CD8-positive, alpha-beta memory T cell (primary cell): ENCODE results near the gene ZNF385B. TPM values are rescaled to one million over a fixed set of nuclear protein-coding genes. Genes with fewer than 3 reads are reported as not detected.

Experiments
- CTCF ChIA-PET: fragments of 350-600 bp; sonication (Branson Sonifier 250); formaldehyde crosslinking; loops from one replicate; lab custom pipeline; 2021; ENCODE audit warnings: antibody characterized with exemption; lab: Charles Lee
- POLR2A ChIA-PET: fragments of 350-600 bp; sonication (Branson Sonifier 250); formaldehyde crosslinking; loops from one replicate; lab custom pipeline; 2021; ENCODE audit warnings: antibody characterized with exemption; lab: Charles Lee
- DNase-seq, 5 donors: peaks; one replicate each; pipeline versions ENCODE4 v3.0.0 to v3.0.0-alpha.2; 2020 to 2022; ENCODE audit warnings: mixed read lengths in 1 of 5
- H3K27ac ChIP-seq: one replicate; pipeline ENCODE4 v1.7.0; 2013; ENCODE audit warnings: low read depth, mild to moderate bottlenecking, low read length, moderate library complexity
- H3K27me3 ChIP-seq: 2 replicates; pipeline ENCODE4 v1.7.0; 2013; ENCODE audit warnings: low read length, mild to moderate bottlenecking; ENCODE audit not compliant: insufficient read depth, poor library complexity, severe bottlenecking
- H3K36me3 ChIP-seq: 2 replicates; pipeline ENCODE4 v1.7.0; 2013; ENCODE audit warnings: mild to moderate bottlenecking, low read length, moderate library complexity; ENCODE audit not compliant: insufficient read depth
- H3K4me1 ChIP-seq: 2 replicates; pipeline ENCODE4 v1.7.0; 2013; ENCODE audit warnings: mild to moderate bottlenecking, low read length, moderate library complexity; ENCODE audit not compliant: insufficient read depth
- H3K4me3 ChIP-seq: 2 replicates; pipeline ENCODE4 v1.7.0; 2013; ENCODE audit warnings: mild to moderate bottlenecking, low read length
- H3K9me3 ChIP-seq: 2 replicates; pipeline ENCODE4 v1.7.0; 2013; ENCODE audit warnings: mild to moderate bottlenecking, low read length
- H3K27ac Mint-ChIP-seq, 8 donors: one replicate each; pipeline ENCODE4 v1.8.0; 2020 to 2021; ENCODE audit warnings: mixed read lengths in 8 of 8, mild to moderate bottlenecking in 6 of 8, inconsistent platforms in 3 of 8, moderate library complexity in 3 of 8
- H3K27me3 Mint-ChIP-seq, 2 donors: one replicate each; pipeline ENCODE4 v1.8.0; 2020 to 2021; ENCODE audit warnings: mixed read lengths in 2 of 2, mild to moderate bottlenecking in 1 of 2, moderate library complexity in 1 of 2
- H3K36me3 Mint-ChIP-seq, 3 donors: one replicate each; pipeline ENCODE4 v1.8.0; 2020 to 2021; ENCODE audit warnings: mixed read lengths in 3 of 3, inconsistent platforms in 1 of 3, mild to moderate bottlenecking in 1 of 3
- H3K4me1 Mint-ChIP-seq, 3 donors: one replicate each; pipeline ENCODE4 v1.8.0; 2020 to 2021; ENCODE audit warnings: mixed read lengths in 3 of 3, inconsistent platforms in 1 of 3, mild to moderate bottlenecking in 1 of 3
- H3K4me3 Mint-ChIP-seq, 7 donors: one replicate each; pipeline ENCODE4 v1.8.0; 2020 to 2021; ENCODE audit warnings: mixed read lengths in 7 of 7, mild to moderate bottlenecking in 6 of 7, moderate library complexity in 4 of 7, inconsistent platforms in 2 of 7
- H3K9me3 Mint-ChIP-seq, 5 donors: one replicate each; pipeline ENCODE4 v1.8.0; 2020 to 2022; ENCODE audit warnings: mixed read lengths in 5 of 5, mild to moderate bottlenecking in 3 of 5, moderate library complexity in 2 of 5, inconsistent platforms in 1 of 5
- polyA plus RNA-seq: library from polyadenylated mRNA; unstranded; fragments of 300-500 nt; fragmentation: Illumina TruSeq; gene quantifications from one replicate; pipeline ENCODE4 v1.2.3, GENCODE V29; 2021
- total RNA-seq, 2 experiments: library from RNA; stranded (reverse); gene quantifications; one replicate each; pipeline ENCODE4 v1.2.3, GENCODE V29; 2021

ZNF385B gene
- total and polyA plus RNA-seq, 3 experiments from 2014 or later: not detected

- Histone ChIP-seq H3K36me3 (no peaks in the 10 kb centered on the region), H3K4me1 (no peaks in the 10 kb centered on the region), H3K4me3 (no peak overlapping the region), H3K27ac (no peak overlapping the region), H3K27me3 (no peaks in the 10 kb centered on the region), H3K9me3 (no peaks in the 10 kb centered on the region)
- Mint-ChIP-seq H3K27ac (no peak overlapping the region), H3K9me3 (peaks cover 0 to 6% (median 0%) of the 10 kb centered on the region in 5 donors), H3K4me1 (no peaks in the 10 kb centered on the region), H3K4me3 (no peak overlapping the region), H3K36me3 (no peaks in the 10 kb centered on the region), H3K27me3 (peaks cover 0 to 11% of the 10 kb centered on the region in 2 donors)
- ChIA-PET POLR2A (no interaction called here), CTCF (no interaction called here)
- no peak for DNase-seq
These were observed 431.8 kb downstream of the ZNF385B start for GRCh38 chr2:179429597-179429996.

- Histone ChIP-seq H3K4me3 (no peak overlapping the region), H3K36me3 (no peaks in the 10 kb centered on the region), H3K27ac (no peak overlapping the region), H3K4me1 (no peaks in the 10 kb centered on the region), H3K27me3 (no peaks in the 10 kb centered on the region), H3K9me3 (no peaks in the 10 kb centered on the region)
- Mint-ChIP-seq H3K9me3 (peaks cover 0 to 5% (median 0%) of the 10 kb centered on the region in 5 donors), H3K4me3 (no peak overlapping the region), H3K4me1 (no peaks in the 10 kb centered on the region), H3K27me3 (peaks cover 0 to 12% of the 10 kb centered on the region in 2 donors), H3K36me3 (no peaks in the 10 kb centered on the region), H3K27ac (no peak overlapping the region)
- CTCF ChIA-PET: no interaction called here
- DNase-seq: no peak
- POLR2A ChIA-PET: no interaction called here
These were observed 432.3 kb downstream of the ZNF385B start for GRCh38 chr2:179429060-179429471.

DNA sequence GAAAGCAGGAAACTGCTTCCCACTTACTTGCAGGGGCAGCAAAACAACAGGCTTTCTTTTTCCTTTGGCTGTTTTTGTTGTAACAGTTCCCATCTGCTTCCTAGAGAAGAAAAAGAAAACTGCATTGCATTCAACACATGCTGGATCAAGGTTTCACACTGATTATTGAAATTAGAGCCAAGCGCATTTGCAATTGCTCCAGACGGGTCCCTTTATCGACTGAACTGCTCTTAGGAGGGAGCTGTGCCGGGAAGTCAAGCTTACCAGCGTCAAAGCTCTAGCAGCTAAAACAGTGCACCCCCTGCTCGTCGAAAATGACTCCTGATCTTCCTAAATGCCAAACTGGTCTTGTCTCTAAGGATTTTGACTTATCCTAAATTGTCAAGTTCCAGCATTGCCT is 432.8 kb downstream of the ZNF385B start:
- DNase-seq: no peak
- Histone ChIP-seq H3K4me1 (no peaks in the 10 kb centered on the region), H3K27ac (no peak overlapping the region), H3K36me3 (no peaks in the 10 kb centered on the region), H3K9me3 (no peaks in the 10 kb centered on the region), H3K4me3 (no peak overlapping the region), H3K27me3 (no peaks in the 10 kb centered on the region)
- ChIA-PET CTCF (no interaction called here), POLR2A (no interaction called here)
- no peak overlapping the region for H3K27ac Mint-ChIP-seq
- H3K9me3 Mint-ChIP-seq: peaks cover 0 to 5% (median 0%) of the 10 kb centered on the region in 5 donors
- H3K4me3 Mint-ChIP-seq: no peak overlapping the region
- H3K4me1 Mint-ChIP-seq: no peaks in the 10 kb centered on the region
- H3K36me3 Mint-ChIP-seq: no peaks in the 10 kb centered on the region
- H3K27me3 Mint-ChIP-seq: peaks cover 0 to 16% of the 10 kb centered on the region in 2 donors

DNA sequence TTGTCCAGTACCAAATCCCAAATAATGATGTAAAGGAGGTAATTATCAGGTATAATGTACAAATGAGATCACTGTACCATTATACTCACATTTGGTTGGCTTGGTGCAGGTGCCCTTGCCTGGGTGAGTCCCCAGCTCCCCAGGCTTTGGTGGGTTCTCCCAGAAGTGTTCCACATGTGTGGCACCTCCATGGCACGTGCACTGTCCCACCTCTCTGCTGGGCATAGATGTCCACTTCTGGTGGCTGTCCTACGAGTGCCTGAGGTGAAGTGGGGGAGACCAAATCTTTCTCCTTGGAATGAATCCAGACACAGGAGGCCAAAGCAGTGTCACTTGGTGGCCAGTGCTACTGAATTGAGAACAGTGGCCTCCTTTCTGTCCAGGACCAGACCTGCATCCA is 434.3 kb downstream of the ZNF385B start:
- Histone ChIP-seq H3K9me3 (no peaks in the 10 kb centered on the region), H3K36me3 (no peaks in the 10 kb centered on the region), H3K27ac (no peak overlapping the region), H3K4me1 (no peaks in the 10 kb centered on the region), H3K27me3 (no peaks in the 10 kb centered on the region), H3K4me3 (no peak overlapping the region)
- Mint-ChIP-seq H3K9me3 (peaks cover 0 to 5% (median 0%) of the 10 kb centered on the region in 5 donors), H3K4me1 (no peaks in the 10 kb centered on the region), H3K27me3 (peaks cover 0 to 18% of the 10 kb centered on the region in 2 donors), H3K36me3 (no peaks in the 10 kb centered on the region), H3K4me3 (no peak overlapping the region), H3K27ac (no peak overlapping the region)
- POLR2A ChIA-PET: no interaction called here
- DNase-seq: no peak
- CTCF ChIA-PET: no interaction called here

GRCh38 chr2:179424571-179424970 is 436.8 kb downstream of the ZNF385B start:
- Histone ChIP-seq H3K9me3 (no peaks in the 10 kb centered on the region), H3K36me3 (no peaks in the 10 kb centered on the region), H3K27ac (no peak overlapping the region), H3K4me3 (no peak overlapping the region), H3K4me1 (no peaks in the 10 kb centered on the region), H3K27me3 (no peaks in the 10 kb centered on the region)
- H3K36me3 Mint-ChIP-seq: no peaks in the 10 kb centered on the region
- ChIA-PET POLR2A (no interaction called here), CTCF (no interaction called here)
- H3K9me3 Mint-ChIP-seq: peaks cover 0 to 5% (median 0%) of the 10 kb centered on the region in 5 donors
- H3K4me3 Mint-ChIP-seq: no peak overlapping the region
- H3K4me1 Mint-ChIP-seq: no peaks in the 10 kb centered on the region
- H3K27me3 Mint-ChIP-seq: peaks cover 0 to 18% of the 10 kb centered on the region in 2 donors
- DNase-seq: no peak
- no peak overlapping the region for H3K27ac Mint-ChIP-seq

- Histone ChIP-seq H3K27me3 (no peaks in the 10 kb centered on the region), H3K4me1 (no peaks in the 10 kb centered on the region), H3K9me3 (no peaks in the 10 kb centered on the region), H3K4me3 (no peak overlapping the region), H3K36me3 (no peaks in the 10 kb centered on the region), H3K27ac (no peak overlapping the region)
- DNase-seq: no peak
- CTCF ChIA-PET: no interaction called here
- Mint-ChIP-seq H3K9me3 (peaks cover 0 to 5% (median 0%) of the 10 kb centered on the region in 5 donors), H3K4me3 (no peak overlapping the region), H3K36me3 (no peaks in the 10 kb centered on the region), H3K27ac (no peak overlapping the region), H3K27me3 (peaks cover 0 to 11% of the 10 kb centered on the region in 2 donors), H3K4me1 (no peaks in the 10 kb centered on the region)
- POLR2A ChIA-PET: no interaction called here
These were observed 439.3 kb downstream of the ZNF385B start for GRCh38 chr2:179422037-179422643.

DNA sequence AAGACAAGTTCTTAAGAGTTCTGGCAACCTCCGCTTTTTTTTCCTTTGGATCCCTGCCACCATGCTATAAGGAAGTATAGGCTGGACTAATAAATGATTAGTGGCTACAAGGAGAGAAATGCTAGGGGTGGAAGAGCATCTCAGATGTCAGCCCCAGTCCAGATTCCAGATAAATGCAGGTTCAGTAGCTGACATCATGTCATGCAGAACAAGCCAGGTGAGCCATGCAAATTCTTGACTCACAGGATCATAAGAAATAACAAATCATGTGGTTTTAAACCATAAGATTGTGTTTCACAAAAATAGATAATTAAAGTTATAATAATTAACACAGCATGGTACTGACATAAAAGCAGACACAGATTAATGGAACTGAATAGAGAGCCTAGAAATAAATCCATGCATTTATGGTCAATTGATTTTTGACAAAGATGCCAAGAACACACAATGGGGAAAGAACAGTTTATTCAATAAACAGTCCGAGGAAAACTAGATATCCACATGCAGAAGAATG is 443.9 kb downstream of the ZNF385B start:
- DNase-seq: no peak
- Mint-ChIP-seq H3K9me3 (peaks cover 0 to 13% (median 3%) of the 10 kb centered on the region in 5 donors), H3K27me3 (peaks cover 1 to 6% of the 10 kb centered on the region in 2 donors), H3K4me3 (no peak overlapping the region), H3K36me3 (no peaks in the 10 kb centered on the region), H3K4me1 (no peaks in the 10 kb centered on the region), H3K27ac (no peak overlapping the region)
- Histone ChIP-seq H3K4me3 (no peak overlapping the region), H3K27ac (no peak overlapping the region), H3K9me3 (no peaks in the 10 kb centered on the region), H3K36me3 (no peaks in the 10 kb centered on the region), H3K4me1 (no peaks in the 10 kb centered on the region), H3K27me3 (no peaks in the 10 kb centered on the region)
- POLR2A ChIA-PET: no interaction called here
- CTCF ChIA-PET: no interaction called here

DNA sequence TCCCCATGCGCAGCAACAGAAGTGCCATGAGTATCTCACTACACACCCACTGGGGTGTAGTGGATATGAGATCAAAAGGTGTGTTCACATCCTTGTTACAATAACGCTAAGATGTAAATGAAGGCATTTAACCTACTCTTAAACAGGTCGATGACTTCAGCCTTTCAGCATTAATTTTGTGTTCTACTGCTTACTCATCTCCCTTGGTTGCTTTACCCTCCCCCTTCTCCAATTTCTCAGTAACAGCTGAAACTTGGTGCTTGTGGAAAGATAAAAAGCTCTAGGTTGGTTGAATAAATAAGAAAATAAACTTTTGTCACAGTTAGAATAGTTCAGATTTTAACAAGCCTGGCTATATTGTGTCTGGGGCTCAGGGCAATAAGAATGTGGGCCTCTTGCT is 449.3 kb downstream of the ZNF385B start:
- Histone ChIP-seq H3K9me3 (no peaks in the 10 kb centered on the region), H3K27me3 (no peaks in the 10 kb centered on the region), H3K4me1 (no peaks in the 10 kb centered on the region), H3K4me3 (no peak overlapping the region), H3K27ac (no peak overlapping the region), H3K36me3 (no peaks in the 10 kb centered on the region)
- ChIA-PET POLR2A (no interaction called here), CTCF (no interaction called here)
- no peaks in the 10 kb centered on the region for H3K36me3 Mint-ChIP-seq
- H3K27ac Mint-ChIP-seq: no peak overlapping the region
- H3K27me3 Mint-ChIP-seq: peaks cover 3 to 10% of the 10 kb centered on the region in 2 donors
- H3K9me3 Mint-ChIP-seq: peaks cover 0 to 9% (median 3%) of the 10 kb centered on the region in 5 donors
- H3K4me1 Mint-ChIP-seq: peaks cover 0 to 3% (median 0%) of the 10 kb centered on the region in 3 donors
- no peak for DNase-seq
- no peak overlapping the region for H3K4me3 Mint-ChIP-seq
